ENCODE data around the gene CPB1. TPM values are rescaled to one million over a fixed set of nuclear protein-coding genes. Genes with fewer than 3 reads are reported as not detected.

Gene CPB1
- total and polyA plus RNA-seq, 9 donors: 0.11 to 19.1 (median 5.5) TPM; not detected in 3

DNA sequence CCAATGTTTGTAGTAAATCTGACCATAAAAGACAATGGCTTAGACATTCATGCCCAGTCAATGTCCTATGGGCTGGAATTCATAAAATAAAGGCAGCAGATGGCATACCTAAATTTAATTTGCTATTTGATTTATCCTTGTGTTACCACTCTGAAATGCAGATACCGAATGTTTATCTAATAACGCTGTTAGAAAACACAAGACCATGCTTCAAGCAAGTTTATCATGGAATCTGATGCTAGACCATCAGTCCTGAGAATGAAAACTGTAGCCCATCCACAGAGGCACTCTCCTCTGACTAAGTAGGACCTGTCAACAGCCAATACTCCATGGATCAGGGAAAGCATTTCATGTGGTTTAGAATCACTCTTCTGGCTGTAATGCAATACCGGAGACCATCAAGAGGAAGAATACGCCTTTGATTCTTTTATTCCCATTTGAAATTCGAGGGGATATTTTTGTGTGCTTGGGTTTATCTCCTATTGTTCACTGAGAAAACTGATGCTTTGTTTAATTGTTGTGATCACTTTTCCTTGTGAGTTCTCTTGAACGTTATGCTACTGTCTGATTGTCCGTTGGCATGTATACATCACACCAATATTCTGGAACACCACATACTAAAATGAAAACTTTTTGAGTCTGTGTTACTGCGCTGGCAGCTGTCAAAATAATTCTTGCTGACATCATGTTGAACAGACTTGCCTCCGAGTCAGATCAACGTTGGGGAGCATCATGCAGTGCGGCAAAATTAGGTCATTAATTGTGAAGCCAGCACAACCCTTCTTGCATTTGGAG is 12.1 kb upstream of the CPB1 start:
- Histone ChIP-seq H3K36me3 (no peaks in the 10 kb centered on the region), H3K27me3 (no peaks in the 10 kb centered on the region), H3K27ac (no peak overlapping the region), H3K4me3 (no peak overlapping the region), H3K4me1 (ENCODE audit: insufficient read depth) (no peaks in the 10 kb centered on the region), H3K9me3 (no peaks in the 10 kb centered on the region)
- TF ChIP-seq EP300 (IDR thresholded peaks at IDR 0.05) (no peak), CTCF (IDR thresholded peaks at IDR 0.05) (no peak), POLR2A (IDR thresholded peaks at IDR 0.05) (no peak)
- DNase-seq: no peak
- WGBS, 3 donors: 72 to 77% (median 74%) methylated on average over 11 of the region's 11 CpGs
- intact Hi-C loops (cut with DNase I): no loop called here

DNA sequence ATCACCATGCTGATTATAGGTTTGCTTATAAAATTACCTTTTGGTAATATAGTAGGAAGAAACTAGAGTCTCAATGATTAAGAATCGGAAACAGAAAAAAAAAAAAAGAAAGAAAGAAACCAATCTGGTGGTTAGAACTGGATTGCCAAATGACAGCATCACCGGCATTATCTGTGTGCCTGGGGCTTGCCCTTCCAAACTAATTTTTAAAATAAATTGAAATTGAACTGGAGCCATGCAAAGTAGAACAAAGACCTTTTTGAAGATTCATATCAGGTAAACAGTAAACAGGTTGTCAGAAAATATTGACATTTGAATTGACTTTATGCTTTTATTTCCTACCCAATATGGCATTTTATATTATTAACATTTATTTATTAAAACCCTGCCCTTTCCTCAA is 11.2 kb upstream of the CPB1 start:
- Histone ChIP-seq H3K4me1 (ENCODE audit: insufficient read depth) (no peaks in the 10 kb centered on the region), H3K4me3 (no peak overlapping the region), H3K27ac (no peak overlapping the region), H3K9me3 (no peaks in the 10 kb centered on the region), H3K27me3 (no peaks in the 10 kb centered on the region), H3K36me3 (no peaks in the 10 kb centered on the region)
- WGBS, 3 donors: 77 to 83% (median 78%) methylated on average over 2 of the region's 2 CpGs
- TF ChIP-seq EP300 (IDR thresholded peaks at IDR 0.05) (no peak), POLR2A (IDR thresholded peaks at IDR 0.05) (no peak), CTCF (IDR thresholded peaks at IDR 0.05) (no peak)
- no peak for DNase-seq
- intact Hi-C loops (cut with DNase I): no loop called here

GRCh38 chr3:148816981-148817525 is 10.6 kb upstream of the CPB1 start:
- no peaks in the 10 kb centered on the region for H3K4me1 ChIP-seq (ENCODE audit: insufficient read depth)
- H3K36me3 ChIP-seq: no peaks in the 10 kb centered on the region
- no peak for TF ChIP-seq CTCF (IDR thresholded peaks at IDR 0.05)
- TF ChIP-seq POLR2A (IDR thresholded peaks at IDR 0.05): no peak
- no peak for TF ChIP-seq EP300 (IDR thresholded peaks at IDR 0.05)
- DNase-seq: no peak
- intact Hi-C loops (cut with DNase I): no loop called here
- H3K27ac ChIP-seq: no peak overlapping the region
- H3K4me3 ChIP-seq: no peak overlapping the region
- H3K27me3 ChIP-seq: no peaks in the 10 kb centered on the region
- H3K9me3 ChIP-seq: no peaks in the 10 kb centered on the region
- 25 to 33% (median 33%) methylated on average over 3 of the region's 3 CpGs for WGBS, 3 donors

DNA sequence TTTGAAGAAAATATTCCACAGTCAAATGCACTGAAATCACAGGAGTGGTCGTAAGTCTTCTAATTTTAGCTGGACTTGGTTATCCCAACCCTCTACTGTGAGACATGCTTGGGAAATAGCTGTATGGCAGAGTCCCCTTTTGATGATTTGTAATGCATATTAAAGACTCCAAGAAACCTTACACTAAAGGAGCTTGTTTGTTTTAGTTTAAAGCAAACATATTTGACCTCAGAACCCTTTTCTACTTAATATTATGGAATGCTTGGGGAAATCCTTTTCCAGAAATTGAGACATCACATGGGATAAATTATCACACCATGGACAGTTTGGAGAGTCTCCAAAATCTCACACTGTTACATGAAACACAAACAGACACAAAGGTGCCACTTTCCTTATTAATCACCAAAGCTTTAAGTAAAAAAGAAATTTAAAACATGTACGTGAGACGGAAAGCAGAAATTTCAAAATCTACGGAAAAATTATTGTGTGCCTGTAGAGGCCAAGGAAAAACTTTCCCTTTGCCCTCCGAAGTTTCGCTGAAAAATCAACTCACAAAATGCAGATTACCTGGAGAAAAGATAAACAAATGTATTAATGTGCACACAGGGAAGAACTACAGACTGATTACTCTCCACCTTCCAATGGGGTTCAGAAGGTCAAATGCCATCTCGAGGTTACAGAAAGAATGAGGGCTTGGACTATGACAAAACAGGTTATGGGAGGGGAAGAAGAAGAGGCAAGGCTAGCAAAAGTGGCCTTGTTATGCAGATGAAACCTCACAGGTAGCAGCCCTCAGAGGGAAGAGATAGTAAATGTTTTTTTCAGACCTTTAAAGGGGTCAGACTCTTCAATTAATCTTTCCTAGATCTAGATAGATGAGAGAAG is 7.0 kb upstream of the CPB1 start:
- DNase-seq: no peak
- TF ChIP-seq CTCF (IDR thresholded peaks at IDR 0.05): no peak
- TF ChIP-seq EP300 (IDR thresholded peaks at IDR 0.05): no peak
- no peak for TF ChIP-seq POLR2A (IDR thresholded peaks at IDR 0.05)
- intact Hi-C loops (cut with DNase I): no loop called here
- no peaks in the 10 kb centered on the region for H3K27me3 ChIP-seq
- 55 to 60% (median 57%) methylated on average over 7 of the region's 7 CpGs for WGBS, 3 donors
- H3K4me1 ChIP-seq (ENCODE audit: insufficient read depth): no peaks in the 10 kb centered on the region
- H3K27ac ChIP-seq: no peak overlapping the region
- no peak overlapping the region for H3K4me3 ChIP-seq
- H3K9me3 ChIP-seq: no peaks in the 10 kb centered on the region
- H3K36me3 ChIP-seq: no peaks in the 10 kb centered on the region

Data from ovary (tissue), 9 donors.